HG03432 (cell line): ENCODE results near the gene SENP1.

ENCODE experiments used
- ATAC-seq: cut with Tn5 transposase; IDR thresholded peaks from one replicate; pipeline ENCODE4 v1.9.1; 2021; ENCODE audit warnings: mild to moderate bottlenecking, moderate library complexity; ENCODE audit not compliant: unreplicated experiment

Gene SENP1

DNA sequence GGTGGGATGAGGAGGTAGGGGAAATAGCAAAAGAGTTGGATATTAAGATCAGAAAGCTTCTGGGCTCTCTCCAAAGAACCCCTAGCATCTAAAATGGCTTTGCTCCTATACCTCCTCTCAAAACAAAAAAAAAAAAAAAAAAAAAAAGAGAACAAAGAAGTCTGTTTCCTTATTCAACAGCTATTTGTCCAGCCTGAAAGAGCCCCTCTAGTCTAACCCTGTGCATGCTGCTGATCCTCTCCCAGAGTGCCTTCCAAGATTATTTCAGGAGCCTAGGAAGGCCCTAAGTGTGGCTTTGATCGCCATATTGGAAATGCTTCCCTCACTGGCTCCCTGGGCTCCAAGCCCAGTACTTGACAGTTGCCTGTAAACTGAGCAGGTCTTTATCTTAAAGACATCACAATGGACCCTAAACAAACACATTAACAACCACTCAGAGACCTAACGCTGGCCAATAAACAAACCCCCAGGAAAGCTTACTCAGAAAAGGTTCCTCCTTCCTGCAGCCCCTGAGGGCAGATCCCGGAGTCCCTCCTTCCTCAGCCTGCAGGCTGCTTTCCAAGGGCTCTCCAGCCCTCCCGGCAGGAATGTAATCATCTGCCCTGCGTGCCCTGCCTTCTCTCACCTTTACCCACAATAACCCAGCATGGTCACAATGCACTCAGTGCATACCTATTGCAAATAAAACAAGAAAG is 84.2 kb downstream of the SENP1 start:
- no peak for ATAC-seq

DNA sequence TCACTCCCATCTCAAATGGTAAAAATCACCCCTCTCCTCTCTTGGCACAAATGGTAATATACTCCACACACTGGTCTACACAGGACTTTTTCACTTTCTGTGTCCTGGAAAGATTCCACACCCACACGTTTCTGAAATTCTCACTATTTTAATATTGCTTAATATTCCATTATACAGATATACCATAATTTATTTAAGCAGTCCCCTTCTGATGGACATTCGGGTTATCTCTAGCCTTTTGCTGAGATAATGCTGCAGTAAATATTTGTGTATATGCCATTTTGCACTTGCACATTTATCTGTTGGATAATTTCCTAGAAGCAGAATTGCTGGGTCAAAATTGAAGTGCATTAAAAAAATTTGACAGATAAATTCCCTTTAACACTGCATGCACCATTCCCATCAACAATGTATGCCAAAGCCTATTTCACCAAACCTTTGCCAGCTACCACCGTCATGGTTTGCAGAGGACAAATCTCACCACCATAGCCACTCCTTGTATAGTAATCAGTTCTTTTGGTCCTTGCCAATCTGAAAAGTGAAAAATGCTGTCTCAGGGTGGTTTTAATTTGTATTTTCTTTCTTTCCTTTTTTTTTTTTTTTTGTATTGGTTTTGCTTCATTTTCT is 86.1 kb downstream of the SENP1 start:
- no peak for ATAC-seq

DNA sequence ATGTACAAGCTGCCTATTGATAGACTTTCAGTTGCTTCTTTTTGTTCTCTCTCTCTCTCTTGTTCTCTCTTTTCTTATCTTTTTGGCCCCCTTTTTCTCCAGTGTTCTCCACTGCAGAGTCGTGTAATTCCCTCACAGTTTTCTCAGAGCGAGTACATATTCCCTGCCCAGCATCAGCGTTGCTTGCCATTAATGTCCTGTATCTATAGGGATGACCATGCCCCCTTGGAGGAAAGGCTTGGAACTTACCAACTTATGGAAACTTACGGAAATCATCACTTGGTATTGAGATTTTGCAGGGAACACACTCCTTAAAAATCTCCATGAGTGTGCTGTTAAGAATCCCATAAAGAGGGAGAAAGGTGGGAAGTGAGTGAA is 87.3 kb downstream of the SENP1 start:
- no peak for ATAC-seq

DNA sequence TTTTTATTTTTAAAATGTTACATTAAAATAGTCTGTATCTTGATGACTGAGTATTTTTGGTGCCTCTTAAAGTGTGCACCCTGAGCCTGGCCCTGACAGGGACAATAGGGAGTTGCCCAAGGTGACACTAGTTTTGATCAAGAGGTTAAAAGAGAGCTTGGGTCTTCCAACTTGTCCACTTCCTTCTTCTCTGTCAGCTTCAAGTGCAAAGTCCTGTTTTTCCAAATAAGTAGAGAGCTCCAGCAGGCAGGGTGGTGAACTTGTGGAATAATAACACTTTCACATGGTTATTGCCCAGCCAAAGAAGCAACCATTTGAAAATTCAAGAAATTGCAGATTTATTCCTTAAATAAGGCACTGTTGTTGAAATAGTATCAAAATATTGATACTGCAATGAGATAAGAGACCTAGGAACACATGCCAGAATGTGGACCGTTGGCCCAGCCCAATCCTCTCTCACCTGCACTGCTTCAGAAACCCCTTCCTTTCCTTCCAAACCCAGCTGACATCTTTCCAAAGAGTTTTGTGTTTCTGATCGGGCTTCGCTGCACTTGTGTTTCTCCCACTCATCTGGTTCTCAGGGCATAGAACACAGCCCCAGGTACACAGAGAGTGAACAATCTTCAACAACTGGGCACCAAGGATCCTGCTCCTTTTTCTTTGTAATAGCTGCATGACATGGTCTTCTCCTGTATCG is 87.8 kb downstream of the SENP1 start:
- no peak for ATAC-seq

DNA sequence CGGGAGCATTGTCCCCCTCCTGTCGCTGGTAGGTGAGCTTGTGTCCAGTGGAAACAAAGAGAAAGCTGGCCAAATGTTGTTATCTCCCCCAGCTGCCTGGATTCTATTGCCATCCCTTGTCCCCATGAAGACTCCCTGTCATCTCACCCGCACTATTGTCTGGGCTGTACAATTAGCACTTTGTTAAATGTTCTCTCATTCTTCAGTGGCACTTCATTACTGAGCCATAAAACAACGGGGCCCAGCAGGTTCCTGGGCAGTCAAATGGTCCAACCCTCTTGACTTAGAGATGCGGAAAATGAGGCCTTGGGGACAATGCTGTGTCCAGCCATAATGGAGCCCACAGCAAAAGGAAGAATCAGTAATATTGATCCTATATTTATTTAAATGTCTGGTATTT is 88.4 kb downstream of the SENP1 start:
- no peak for ATAC-seq

DNA sequence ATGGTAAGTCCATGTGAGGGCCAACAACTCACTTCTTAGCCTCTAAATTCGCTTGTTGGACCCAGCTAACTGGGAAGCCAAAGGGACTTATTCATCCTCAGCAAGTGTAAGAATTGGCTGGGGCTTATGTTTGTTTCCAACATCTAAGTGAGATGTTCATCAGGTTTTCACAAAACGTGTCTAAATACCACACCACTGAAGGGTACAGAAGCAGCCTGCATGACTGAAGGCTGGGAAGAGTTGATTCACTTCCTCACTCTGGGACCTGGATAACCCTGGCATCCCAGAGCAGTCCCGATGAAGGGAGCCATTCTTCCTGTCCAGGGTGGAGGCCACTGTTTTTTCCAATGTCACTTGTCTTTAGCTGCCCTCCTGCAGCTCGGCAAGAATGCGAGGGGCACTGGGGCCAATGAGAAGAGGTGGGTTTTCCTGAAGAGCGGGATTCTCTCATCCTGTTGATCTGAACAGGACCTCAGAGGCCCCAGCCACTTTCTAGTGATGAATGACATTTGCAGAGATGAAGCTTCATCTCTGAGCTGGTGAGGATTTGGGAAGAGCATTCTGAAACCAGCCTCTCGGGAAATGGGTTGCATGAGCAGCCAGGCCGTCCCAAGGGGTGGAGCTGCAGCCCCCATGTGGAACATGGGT is 89.4 kb downstream of the SENP1 start:
- no peak for ATAC-seq

DNA sequence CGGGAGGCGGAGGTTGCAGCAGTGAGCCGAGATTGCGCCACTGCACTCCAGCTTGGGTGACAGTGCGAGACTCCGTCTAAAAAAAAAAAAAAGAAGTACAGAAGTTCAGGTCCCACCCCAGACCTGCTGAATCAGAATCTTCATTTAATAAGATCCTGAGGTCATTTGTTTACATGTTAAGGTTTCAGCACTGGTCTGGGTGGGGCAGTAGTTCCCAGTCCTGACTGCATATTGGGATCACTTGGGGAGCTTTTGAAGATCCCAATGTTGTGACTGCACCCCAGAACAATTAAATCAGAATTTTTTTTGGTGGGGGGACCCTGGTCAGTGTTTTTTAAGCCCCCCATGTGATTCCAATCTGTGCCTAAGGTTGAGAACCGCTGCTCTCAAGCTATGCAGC is 89.9 kb downstream of the SENP1 start:
- no peak for ATAC-seq

DNA sequence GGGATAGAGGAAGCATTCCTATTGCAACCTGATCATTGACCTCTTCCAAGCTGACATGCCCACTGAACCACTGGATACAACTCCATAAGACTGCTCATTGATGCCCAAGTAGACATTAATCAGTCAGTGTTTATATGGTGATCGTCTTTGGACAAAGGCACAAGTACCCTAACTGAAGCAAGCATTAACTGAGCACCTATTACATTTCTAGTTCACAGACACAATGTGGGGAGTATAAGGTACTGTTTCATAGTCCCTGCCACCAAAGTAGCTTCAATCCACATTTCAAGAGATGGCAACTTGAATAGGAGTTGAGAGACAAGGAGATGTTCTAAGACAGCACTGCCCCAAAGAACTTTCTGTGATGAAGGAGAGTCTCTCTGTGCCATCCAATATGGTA is 90.8 kb downstream of the SENP1 start:
- ATAC-seq = no peak

DNA sequence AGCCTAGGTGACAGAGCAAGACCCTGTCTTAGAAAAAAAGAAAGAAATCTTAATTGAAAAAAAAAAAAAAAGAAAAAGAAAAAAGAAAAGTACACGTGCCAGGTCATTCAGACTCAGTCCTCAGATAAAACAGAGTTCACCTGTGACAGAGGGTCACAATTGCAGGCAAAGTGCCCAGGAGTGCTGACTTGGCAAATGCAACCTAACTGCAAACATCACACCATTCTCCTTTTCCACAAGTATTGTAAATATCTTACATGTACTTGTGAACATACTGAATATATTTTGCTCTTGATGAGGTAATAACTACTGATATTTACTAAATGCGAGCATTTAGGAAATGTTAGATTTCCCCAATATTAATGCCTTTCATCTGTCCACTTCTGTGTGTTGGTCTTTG is 92.6 kb downstream of the SENP1 start:
- ATAC-seq = no peak

DNA sequence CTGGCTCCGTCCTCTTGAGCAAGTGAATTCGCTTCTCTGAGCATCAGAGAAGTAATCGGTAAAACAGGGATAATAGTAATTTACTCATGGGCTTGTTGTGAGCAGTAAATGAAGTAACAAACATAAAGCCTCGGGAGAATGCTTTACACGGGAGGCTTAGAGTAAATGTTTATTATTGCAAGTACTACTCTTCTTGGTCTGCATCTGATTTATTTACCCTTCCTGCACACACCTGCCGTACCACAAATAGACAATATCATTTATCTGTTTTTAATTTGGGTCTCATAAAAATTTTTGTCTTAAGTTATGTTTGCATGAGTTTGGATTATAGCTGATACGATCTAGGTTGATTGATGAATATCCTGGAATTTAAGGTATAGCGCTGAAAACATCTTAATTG is 93.8 kb downstream of the SENP1 start:
- ATAC-seq = no peak

DNA sequence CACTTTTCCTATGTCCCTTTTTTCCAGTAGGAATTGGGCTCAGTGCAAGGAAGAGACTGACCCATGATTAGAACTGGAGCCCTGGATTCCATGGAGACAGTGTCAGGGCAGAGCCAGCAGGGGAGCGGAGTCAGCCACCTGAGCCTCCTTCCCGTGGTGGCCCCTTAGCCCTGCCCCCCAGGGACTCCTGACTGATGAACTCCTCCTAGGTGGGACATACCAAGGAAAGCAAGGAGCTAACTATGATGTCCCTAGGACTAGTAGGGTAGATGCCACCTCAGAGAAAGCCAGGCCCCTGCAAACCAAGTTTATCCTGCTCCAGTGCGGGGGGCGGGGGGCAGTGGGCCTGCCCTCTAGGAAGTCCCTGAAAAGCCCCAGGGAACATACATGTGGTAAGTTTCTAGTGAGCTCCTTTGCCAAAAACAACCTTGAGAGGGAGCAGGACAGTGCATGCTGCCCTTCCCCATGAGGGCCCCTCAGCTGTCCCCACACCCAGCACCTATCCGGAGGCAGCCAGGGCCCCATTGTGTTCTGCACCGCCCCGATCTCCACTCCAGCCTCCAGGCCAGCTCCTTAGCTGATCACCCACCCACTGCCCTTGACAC is 95.4 kb downstream of the SENP1 start:
- ATAC-seq = no peak

DNA sequence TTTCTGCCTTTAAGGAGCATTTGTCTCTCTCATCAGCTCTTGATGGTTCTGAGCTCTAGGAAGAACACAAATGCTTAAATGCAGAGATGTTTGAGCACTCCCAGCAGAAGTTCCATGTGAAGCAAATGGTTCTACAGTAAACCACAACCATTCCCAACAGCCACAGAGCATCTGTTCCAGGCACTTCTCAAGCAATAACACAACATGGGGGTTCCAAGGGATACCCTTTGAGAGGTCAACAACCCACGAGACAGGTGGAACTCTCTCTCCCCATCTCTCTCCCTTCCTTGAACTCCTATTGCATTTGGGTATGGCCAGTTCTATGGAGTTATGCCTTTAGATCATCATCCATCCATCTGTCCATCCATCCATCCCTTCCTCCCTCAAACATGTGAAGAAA is 96.4 kb downstream of the SENP1 start:
- ATAC-seq = no peak

DNA sequence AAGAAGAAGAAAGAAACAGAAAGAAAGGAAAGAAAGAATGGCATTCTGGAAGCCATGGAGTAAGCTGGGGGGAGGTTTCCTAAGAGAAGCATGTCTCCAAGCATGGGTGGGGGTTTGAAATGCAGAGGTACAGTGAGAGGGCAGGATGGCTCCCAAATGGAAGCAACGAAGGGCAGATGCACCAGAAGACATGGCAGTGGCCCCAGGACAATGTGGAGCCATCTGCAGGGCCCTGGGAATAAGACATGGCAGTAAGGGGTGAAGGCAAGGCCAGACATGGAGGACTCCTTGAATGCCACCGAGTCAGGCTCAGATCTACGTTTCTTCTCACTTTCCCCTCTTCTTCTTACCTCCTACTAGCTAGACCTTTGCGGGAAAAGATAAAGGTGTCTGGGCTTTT is 96.9 kb downstream of the SENP1 start:
- no peak for ATAC-seq

DNA sequence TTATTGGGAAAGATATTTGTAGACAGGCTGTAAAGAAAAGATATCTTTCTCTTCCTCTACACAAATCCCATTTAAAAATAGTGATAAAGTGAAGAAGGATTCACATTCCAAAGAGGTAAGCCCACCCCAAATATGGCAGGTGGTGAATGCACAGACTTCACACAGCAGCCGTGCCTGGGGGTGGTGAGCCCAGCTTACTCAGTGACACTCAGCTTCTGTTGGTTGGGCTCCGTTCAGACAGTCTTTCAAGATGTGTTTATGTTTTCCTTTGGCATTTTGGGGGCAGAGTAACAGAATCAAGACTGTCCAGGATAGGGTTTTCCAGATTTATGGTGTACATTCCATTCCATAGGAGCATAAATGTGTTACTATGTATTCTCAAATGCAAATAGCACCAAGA is 97.5 kb downstream of the SENP1 start:
- no peak for ATAC-seq

DNA sequence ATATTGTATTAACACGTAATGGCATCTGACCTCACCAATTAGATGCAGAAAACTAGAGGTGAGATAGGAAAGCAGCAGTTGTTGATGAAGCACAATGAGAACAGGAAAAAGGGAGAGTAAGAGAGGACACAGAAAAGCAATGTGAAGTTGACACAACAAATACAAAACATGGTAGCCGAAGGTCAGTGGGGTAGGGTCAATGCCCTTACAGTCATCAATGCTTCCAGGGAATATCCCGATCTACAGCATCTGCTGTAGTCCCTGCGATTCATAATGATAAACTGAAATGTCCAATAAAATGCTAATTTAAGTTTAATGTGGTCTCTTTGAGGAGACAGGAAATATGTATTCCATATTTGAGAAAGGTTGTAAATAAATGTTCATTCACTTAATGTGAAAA is 98.7 kb downstream of the SENP1 start:
- ATAC-seq = no peak

DNA sequence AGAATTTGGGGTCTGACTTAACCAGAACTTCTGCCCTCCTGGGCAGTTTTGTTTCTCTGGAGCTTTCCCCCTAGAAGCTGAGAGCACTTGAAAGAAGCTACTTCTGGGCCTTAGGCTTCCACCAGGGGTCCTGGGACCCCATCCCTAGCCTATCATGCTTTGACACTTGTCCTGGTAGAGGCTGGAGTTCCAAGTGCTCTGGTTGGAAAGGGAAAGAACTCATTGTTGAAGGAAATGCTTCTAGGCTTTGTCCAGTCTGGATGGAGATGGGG is 100.2 kb downstream of the SENP1 start:
- ATAC-seq = no peak

DNA sequence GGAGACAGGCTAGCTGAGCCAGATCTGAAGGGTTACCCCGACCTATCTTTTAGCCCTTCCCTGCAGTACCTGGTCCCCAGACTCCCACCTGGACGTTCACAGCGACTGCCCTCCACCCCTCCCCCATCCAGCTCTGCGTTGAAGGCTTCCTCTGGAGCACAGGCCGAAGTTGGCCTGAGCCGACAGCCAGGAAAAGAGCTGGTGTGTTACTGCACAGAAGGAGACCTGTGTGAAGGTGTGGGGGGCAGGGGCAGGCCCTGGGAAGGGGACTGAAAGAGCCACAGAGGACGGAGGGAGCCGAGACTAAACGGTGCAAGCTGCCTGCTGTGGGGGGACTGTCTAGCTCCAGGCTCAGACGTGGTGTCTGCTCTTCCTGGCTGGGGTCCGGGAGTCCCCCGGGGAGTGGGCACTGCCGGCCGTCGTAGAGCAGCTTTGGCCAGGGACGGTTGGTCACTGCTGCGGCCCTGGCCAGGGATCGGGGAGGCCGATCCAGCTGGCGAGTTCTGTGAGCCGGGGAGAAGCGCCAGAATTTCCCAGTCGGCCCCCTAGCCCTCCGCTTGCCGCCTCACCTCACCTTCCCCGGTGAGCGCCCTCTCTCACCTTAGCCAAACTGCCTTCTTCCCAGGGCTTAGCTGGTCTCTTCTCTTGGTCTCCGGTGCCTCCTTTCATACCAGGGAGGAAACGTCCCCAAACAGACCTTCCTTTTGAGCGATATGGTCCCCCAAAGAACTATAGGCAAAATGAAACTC is 100.7 kb downstream of the SENP1 start:
- ATAC-seq = no peak

DNA sequence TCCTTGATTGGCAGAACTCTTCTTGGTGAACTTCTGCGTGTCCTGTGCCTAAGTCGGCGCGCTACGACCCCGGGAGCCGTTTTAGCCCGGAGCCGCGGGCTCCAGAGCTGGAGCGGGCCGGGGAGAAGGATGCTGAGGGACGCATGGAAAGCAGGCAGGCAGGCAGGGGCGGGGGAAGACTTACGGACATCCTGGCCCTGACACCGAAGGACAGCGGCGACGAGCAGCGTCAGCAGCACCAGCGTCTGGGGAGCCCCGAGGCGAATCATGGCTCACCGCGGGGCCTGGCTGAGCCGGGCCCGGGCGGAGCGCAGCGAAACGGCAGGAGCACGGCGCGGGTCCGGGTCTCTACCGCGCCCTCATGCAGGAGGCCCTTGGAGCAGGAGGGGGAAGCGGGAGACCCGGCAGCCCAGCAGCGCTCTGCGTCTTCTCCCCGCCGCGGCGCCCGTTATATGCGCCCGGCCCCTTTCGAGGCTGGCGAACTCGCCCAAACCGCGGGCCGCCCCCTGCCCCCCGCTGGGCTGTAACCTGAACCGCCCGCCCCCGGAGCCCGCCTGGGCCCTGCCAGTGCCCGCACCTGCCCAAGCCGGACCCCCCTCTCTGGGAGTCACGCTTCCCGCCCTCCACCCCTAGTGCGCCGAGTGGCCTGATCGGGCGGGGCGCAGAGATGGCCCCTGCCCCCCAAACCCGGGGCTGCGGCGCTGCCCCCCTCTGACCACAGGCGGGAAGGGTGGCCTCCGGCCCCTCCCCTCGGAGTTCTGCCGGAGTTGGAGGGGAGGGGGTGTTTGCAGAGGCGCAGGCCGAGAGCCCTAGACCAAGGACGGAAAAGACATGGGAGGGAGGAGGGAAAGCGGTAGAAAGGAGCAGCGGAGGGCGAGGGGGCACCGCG is 101.6 kb downstream of the SENP1 start, which contains the start of gene COL2A1:
Gene COL2A1 (minus strand): TSS at position 424 of the 889 bp plus-strand sequence. CDS start 155 bp downstream, at position 269.
- ATAC-seq = no peak

DNA sequence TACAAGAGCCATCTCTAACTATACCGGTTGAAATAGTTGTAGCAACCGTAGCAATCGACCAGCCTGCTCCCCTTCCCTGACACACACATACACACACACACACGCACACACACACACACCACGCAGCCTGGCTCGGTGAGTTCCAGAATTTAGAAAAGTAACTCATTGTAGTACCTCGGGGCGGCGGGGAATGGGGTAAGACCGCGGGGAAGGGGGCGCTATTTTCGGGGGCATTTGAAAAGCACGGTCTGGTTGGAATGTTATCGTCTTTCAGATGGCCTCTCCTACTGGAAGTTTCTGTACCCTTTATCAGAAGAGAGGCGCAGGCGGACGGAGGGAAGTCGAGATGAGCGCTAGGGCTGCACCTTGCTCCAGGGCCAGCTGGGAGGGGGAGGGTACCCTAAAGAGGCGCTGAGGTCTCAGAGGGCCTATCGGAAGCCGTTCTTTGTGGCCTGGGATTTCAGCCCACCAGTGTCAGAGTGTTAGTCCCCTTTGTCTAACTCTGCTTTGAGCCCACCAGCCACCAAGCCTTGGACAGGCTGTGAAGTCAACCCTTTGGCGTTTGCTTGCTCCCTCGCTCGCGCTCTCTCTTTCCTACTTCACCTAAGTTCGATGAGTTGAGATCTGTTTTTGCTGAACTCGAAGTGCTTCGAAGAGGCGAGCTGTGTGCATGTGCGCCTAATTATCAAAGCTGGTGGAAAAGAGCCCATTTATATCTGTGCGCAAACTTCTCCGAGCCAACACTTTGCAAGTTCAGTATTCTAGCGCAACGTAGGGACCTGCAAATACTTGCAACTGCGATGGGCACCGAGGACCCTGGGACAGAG is 102.4 kb downstream of the SENP1 start:
- ATAC-seq = no peak
